Myocyte (in vitro differentiated cells): Measurements from ENCODE around the gene ARSA. TPM values are rescaled to one million over a fixed set of nuclear protein-coding genes. Genes with fewer than 3 reads are reported as not detected.
"Not testable (repeated sequence)": the region's sequence is repeated elsewhere in the genome, so short reads cannot be mapped to it uniquely, and the experiment has no call there.

Source experiments
- DNase-seq: peaks from one replicate; pipeline ENCODE4 v3.0.0-alpha.2; 2012; ENCODE audit warnings: low read depth
- total RNA-seq: library from RNA; depleted of rRNA; stranded (reverse); fragments of >200 nt; gene quantifications from 2 replicates; pipeline ENCODE4 v1.2.3, GENCODE V29; 2014

The ARSA gene
- total RNA-seq, 1 donor from 2014 or later: 30.5 TPM

- no peak for DNase-seq
Measured at GRCh38 chr22:50624347-50625130, 3.4 kb downstream of the ARSA start.

GRCh38 chr22:50622723-50623327, 5.1 kb downstream of the ARSA start:
- no peak for DNase-seq

GRCh38 chr22:50621948-50622722, 5.8 kb downstream of the ARSA start:
- peak; percentile 10 for DNase-seq

- DNase-seq: peak; percentile 10
Measured at GRCh38 chr22:50621356-50621880, 6.5 kb downstream of the ARSA start.

GRCh38 chr22:50620593-50621355, 7.2 kb downstream of the ARSA start:
- DNase-seq: no peak

- DNase-seq: not testable (repeated sequence)
Measured at GRCh38 chr22:50614296-50614695, 13.7 kb downstream of the ARSA start.

- DNase-seq: no peak
Measured at GRCh38 chr22:50613291-50613981, 14.5 kb downstream of the ARSA start.

- DNase-seq: no peak
Measured at GRCh38 chr22:50612528-50613221, 15.3 kb downstream of the ARSA start.

- no peak for DNase-seq
Measured at GRCh38 chr22:50612168-50612527, 15.8 kb downstream of the ARSA start.

- DNase-seq: no peak
Measured at GRCh38 chr22:50611341-50612060, 16.5 kb downstream of the ARSA start.

- no peak for DNase-seq
Measured at GRCh38 chr22:50610581-50610980, 17.4 kb downstream of the ARSA start.

- DNase-seq: no peak
Measured at GRCh38 chr22:50610041-50610451, 17.9 kb downstream of the ARSA start.

GRCh38 chr22:50609599-50609998, 18.4 kb downstream of the ARSA start:
- no peak for DNase-seq

- no peak for DNase-seq
Measured at GRCh38 chr22:50608996-50609395, 19.0 kb downstream of the ARSA start.

- DNase-seq: not testable (repeated sequence)
Measured at GRCh38 chr22:50608058-50608840, 19.7 kb downstream of the ARSA start.

GRCh38 chr22:50607659-50608020, 20.3 kb downstream of the ARSA start:
- DNase-seq: no peak

- DNase-seq: no peak
Measured at GRCh38 chr22:50606946-50607658, 20.9 kb downstream of the ARSA start.
